Ectodermal cell (in vitro differentiated cells): ENCODE data around the gene TGIF1.
A peak's percentile ranks its signal among the peaks of the same experiment; 100 is the strongest.

Experiments used
- H3K27ac ChIP-seq: 2 replicates; pipeline ENCODE4 v1.7.0; 2013; ENCODE audit warnings: mild to moderate bottlenecking, low read depth, low read length; ENCODE audit not compliant: insufficient read depth, poor library complexity, severe bottlenecking
- H3K27me3 ChIP-seq: 2 replicates; pipeline ENCODE4 v1.7.0; 2013; ENCODE audit warnings: mild to moderate bottlenecking, low read length; ENCODE audit not compliant: insufficient read depth, control insufficient read depth, poor library complexity, severe bottlenecking
- H3K36me3 ChIP-seq: one replicate; pipeline ENCODE4 v1.7.0; 2013; ENCODE audit warnings: low read length; ENCODE audit not compliant: control insufficient read depth, insufficient read depth
- H3K4me1 ChIP-seq: one replicate; pipeline ENCODE4 v1.7.0; 2013; ENCODE audit warnings: low read length; ENCODE audit not compliant: control insufficient read depth, insufficient read depth
- H3K4me3 ChIP-seq: 2 replicates; pipeline ENCODE4 v1.7.0; 2013; ENCODE audit warnings: low read depth, low read length, control low read depth; ENCODE audit not compliant: insufficient read depth
- H3K9me3 ChIP-seq: 2 replicates; pipeline ENCODE4 v1.7.0; 2013; ENCODE audit warnings: mild to moderate bottlenecking, low read length, moderate library complexity; ENCODE audit not compliant: control insufficient read depth
- WGBS, 2 experiments: methylation state at CpG; one replicate each; pipeline ENCODE4 v1.1.7; 2013; ENCODE audit warnings: missing lambda C conversion rate in 2 of 2; 5-methylcytosine and 5-hydroxymethylcytosine counted together

TGIF1 gene

DNA sequence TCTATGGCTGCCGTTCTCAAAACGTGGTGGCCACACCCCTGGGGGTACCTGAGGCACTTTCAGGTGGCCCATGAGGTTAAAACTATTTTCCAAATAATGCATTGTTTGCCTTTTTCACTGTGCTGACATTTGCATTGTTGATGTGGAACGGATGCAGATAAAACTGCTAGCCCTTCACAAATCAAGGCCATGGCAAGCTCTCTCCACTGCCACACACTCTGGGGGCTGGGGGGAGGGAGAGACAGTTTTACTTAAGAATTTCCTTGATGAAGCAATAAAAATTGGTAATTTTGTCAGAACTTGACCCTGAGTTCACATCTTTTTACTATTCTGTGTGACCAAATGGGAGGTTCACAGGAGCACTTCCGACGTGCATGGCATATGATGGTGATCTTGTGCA is 22.0 kb upstream of the TGIF1 start:
- Histone ChIP-seq H3K9me3 (no peaks in the 10 kb centered on the region), H3K4me1 (no peaks in the 10 kb centered on the region), H3K36me3 (no peaks in the 10 kb centered on the region), H3K27me3 (no peaks in the 10 kb centered on the region), H3K27ac (no peak overlapping the region), H3K4me3 (no peak overlapping the region)
- 87 to 91% methylated on average over 5 of the region's 5 CpGs for WGBS, 2 experiments

GRCh38 chr18:3429121-3429520 is 20.9 kb upstream of the TGIF1 start:
- Histone ChIP-seq H3K27ac (no peak overlapping the region), H3K27me3 (no peaks in the 10 kb centered on the region), H3K9me3 (no peaks in the 10 kb centered on the region), H3K36me3 (no peaks in the 10 kb centered on the region), H3K4me1 (no peaks in the 10 kb centered on the region), H3K4me3 (no peak overlapping the region)
- 93 to 97% methylated on average over 3 of the region's 3 CpGs for WGBS, 2 experiments

- Histone ChIP-seq H3K4me1 (no peaks in the 10 kb centered on the region), H3K36me3 (no peaks in the 10 kb centered on the region), H3K27me3 (no peaks in the 10 kb centered on the region), H3K27ac (no peak overlapping the region), H3K9me3 (no peaks in the 10 kb centered on the region), H3K4me3 (no peak overlapping the region)
- WGBS, 2 experiments = 95 to 99% methylated on average over 4 of the region's 4 CpGs
Measured at GRCh38 chr18:3434685-3435084, 15.3 kb upstream of the TGIF1 start.

GRCh38 chr18:3440341-3440740 is 9.6 kb upstream of the TGIF1 start:
- Histone ChIP-seq H3K9me3 (no peaks in the 10 kb centered on the region), H3K27ac (no peak overlapping the region), H3K27me3 (no peaks in the 10 kb centered on the region), H3K4me1 (no peaks in the 10 kb centered on the region), H3K36me3 (no peaks in the 10 kb centered on the region), H3K4me3 (no peak overlapping the region)
- WGBS, 2 experiments = 96 to 97% methylated on average over 4 of the region's 5 CpGs

- whole genome bisulfite sequencing, 2 experiments = 11 to 34% methylated on average over 2 of the region's 2 CpGs
- H3K4me3 ChIP-seq = no peak overlapping the region
- H3K9me3 ChIP-seq = no peaks in the 10 kb centered on the region
- peaks cover 2% of the 10 kb centered on the region for H3K4me1 ChIP-seq
- H3K27me3 ChIP-seq = no peaks in the 10 kb centered on the region
- H3K36me3 ChIP-seq = no peaks in the 10 kb centered on the region
- no peak overlapping the region for H3K27ac ChIP-seq
Measured at GRCh38 chr18:3441290-3441689, 8.7 kb upstream of the TGIF1 start.

DNA sequence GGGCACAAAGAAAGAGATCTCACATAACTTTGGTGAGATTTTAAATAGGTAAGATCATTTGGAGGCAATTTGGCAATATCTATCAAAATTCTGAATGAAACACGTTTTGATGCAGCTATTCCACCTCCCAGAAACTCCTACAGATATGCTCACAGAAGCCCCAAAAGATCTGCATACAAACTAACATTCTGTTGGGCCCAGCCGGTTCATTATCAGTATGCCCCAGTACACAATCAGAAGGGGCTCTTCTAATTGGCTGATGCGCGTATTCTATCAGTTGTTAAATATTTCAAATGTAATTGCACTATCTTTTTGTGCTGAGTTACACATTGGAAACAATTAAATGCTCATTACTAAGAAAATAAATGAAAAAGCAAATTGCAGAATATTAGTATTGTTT is 7.1 kb upstream of the TGIF1 start:
- no peaks in the 10 kb centered on the region for H3K36me3 ChIP-seq
- no peaks in the 10 kb centered on the region for H3K9me3 ChIP-seq
- peaks cover 13% of the 10 kb centered on the region for H3K4me1 ChIP-seq
- H3K4me3 ChIP-seq = no peak overlapping the region
- no peaks in the 10 kb centered on the region for H3K27me3 ChIP-seq
- no peak overlapping the region for H3K27ac ChIP-seq
- 31 to 65% methylated on average over 2 to 4 of the region's 4 CpGs for WGBS, 2 experiments

DNA sequence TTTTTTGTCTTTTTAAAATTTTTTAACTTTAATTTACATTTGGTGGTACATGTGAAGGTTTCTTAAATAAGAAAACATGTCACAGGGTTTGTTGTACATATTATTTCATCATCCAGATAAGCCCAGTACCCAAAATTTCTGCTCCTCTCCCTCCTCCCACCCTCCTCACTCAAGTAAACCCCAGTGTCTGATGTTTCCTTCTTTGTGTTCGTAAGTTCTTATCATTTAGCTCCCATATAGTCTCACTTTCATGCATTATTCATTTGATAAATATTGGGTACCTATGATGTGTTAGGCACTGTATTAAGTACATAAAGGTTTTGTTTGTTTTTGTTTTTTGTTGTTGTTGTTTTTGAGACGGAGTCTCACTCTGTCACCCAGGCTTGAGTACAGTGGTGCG is 5.7 kb upstream of the TGIF1 start:
- no peaks in the 10 kb centered on the region for H3K36me3 ChIP-seq
- no peak overlapping the region for H3K27ac ChIP-seq
- 71% methylated on average over 2 of the region's 3 CpGs; no CpG with 5 or more reads in 1 of the 2 experiments for WGBS, 2 experiments
- no peaks in the 10 kb centered on the region for H3K27me3 ChIP-seq
- peaks cover 13% of the 10 kb centered on the region for H3K4me1 ChIP-seq
- H3K4me3 ChIP-seq = no peak overlapping the region
- no peaks in the 10 kb centered on the region for H3K9me3 ChIP-seq

- 80 to 81% methylated on average over 5 of the region's 5 CpGs for WGBS, 2 experiments
- no peaks in the 10 kb centered on the region for H3K36me3 ChIP-seq
- H3K27me3 ChIP-seq = no peaks in the 10 kb centered on the region
- no peak overlapping the region for H3K27ac ChIP-seq
- no peak overlapping the region for H3K4me3 ChIP-seq
- H3K4me1 ChIP-seq = peaks cover 13% of the 10 kb centered on the region
- H3K9me3 ChIP-seq = no peaks in the 10 kb centered on the region
Measured at GRCh38 chr18:3444954-3445353, 5.0 kb upstream of the TGIF1 start.

DNA sequence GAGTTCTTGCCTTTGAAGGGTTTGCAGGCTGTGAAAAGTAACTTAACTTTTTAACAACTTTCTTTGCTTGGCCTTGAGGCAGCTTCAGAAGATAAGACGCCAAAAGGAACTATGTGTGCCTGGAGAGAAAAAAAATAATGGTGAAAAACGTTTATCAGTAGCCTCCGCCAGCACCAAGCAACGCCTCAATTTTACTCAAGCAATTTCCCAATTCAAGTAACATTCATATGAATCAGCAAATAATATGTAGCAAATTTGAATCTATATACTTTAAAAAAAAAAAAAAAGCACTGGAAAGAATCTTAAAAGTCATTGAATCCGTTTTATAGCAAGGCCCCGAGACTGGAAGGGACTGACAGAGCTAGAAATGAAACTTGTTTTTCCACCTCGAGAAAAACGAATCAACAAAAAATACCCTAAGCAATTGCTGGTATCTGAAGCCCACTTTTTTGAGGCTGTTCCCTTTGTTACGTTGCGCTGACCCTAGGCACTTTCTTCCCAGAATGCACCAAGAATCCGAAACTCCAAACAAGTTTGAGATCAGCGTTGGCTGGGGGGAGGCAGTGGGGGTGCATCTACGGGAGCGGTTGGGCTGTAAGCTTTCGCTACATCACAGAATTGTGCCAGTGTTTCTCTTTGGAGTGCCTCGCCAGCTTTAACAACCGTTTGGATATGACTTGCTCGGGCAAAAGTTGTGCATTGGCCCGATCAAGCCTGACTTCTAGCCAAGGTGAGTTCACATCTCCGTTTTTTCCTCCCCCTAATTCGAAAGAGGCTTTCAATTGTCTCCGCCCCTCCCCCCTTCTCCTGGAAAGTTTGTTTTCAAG is 2.7 kb upstream of the TGIF1 start:
- H3K4me3 ChIP-seq = peak overlapping the region; percentile 92

GRCh38 chr18:3447895-3448837 is 1.8 kb upstream of the TGIF1 start:
- Histone ChIP-seq H3K4me1 (peaks cover 13% of the 10 kb centered on the region), H3K27ac (peak overlapping the region; percentile 100), H3K27me3 (no peaks in the 10 kb centered on the region), H3K36me3 (no peaks in the 10 kb centered on the region), H3K4me3 (peak overlapping the region; percentile 92), H3K9me3 (no peaks in the 10 kb centered on the region)
- 0% methylated on average over 62 to 63 of the region's 63 CpGs for WGBS, 2 experiments

More for the DNA sequence above, 2.7 kb upstream of the TGIF1 start:
- 6 to 9% methylated on average over 19 of the region's 22 CpGs for WGBS, 2 experiments
- no peaks in the 10 kb centered on the region for H3K9me3 ChIP-seq
- H3K27ac ChIP-seq = peak overlapping the region; percentile 100
- peaks cover 13% of the 10 kb centered on the region for H3K4me1 ChIP-seq
- H3K36me3 ChIP-seq = no peaks in the 10 kb centered on the region
- H3K27me3 ChIP-seq = no peaks in the 10 kb centered on the region
